GM21717 (cell line): Measurements from ENCODE around the gene DES.

ENCODE experiments used
- ATAC-seq: cut with Tn5 transposase; IDR thresholded peaks from one replicate; pipeline ENCODE4 v1.9.1; 2021; ENCODE audit warnings: mild to moderate bottlenecking, moderate library complexity; ENCODE audit not compliant: unreplicated experiment

The DES gene

GRCh38 chr2:219419331-219420197, 1.4 kb downstream of the DES start:
- ATAC-seq: no peak

GRCh38 chr2:219420687-219421086, 2.5 kb downstream of the DES start:
- no peak for ATAC-seq

- ATAC-seq: no peak
Measured at GRCh38 chr2:219421323-219421722, 3.1 kb downstream of the DES start.

GRCh38 chr2:219422952-219423534, 4.9 kb downstream of the DES start:
- ATAC-seq: no peak

GRCh38 chr2:219423652-219424377, 5.6 kb downstream of the DES start:
- no peak for ATAC-seq

GRCh38 chr2:219425238-219426067, 7.3 kb downstream of the DES start:
- no peak for ATAC-seq

- no peak for ATAC-seq
Measured at GRCh38 chr2:219426068-219426443, 7.9 kb downstream of the DES start.

- no peak for ATAC-seq
Measured at GRCh38 chr2:219426534-219427136, 8.5 kb downstream of the DES start.

GRCh38 chr2:219428469-219428868, 10.3 kb downstream of the DES start:
- no peak for ATAC-seq

GRCh38 chr2:219429958-219430606, 11.9 kb downstream of the DES start:
- no peak for ATAC-seq

GRCh38 chr2:219430633-219431615, 12.7 kb downstream of the DES start:
- no peak for ATAC-seq

- ATAC-seq: no peak
Measured at GRCh38 chr2:219433666-219434467, 15.7 kb downstream of the DES start.

GRCh38 chr2:219434468-219434717, 16.2 kb downstream of the DES start:
- no peak for ATAC-seq

- no peak for ATAC-seq
Measured at GRCh38 chr2:219434718-219435525, 16.7 kb downstream of the DES start, which contains the start of gene SPEG. TSS of gene SPEG (plus strand) at chr2:219434843. CDS start at chr2:219434978, 135 bp downstream.

GRCh38 chr2:219435701-219436100, 17.5 kb downstream of the DES start:
- no peak for ATAC-seq

GRCh38 chr2:219436491-219436890, 18.3 kb downstream of the DES start:
- ATAC-seq: no peak

- no peak for ATAC-seq
Measured at GRCh38 chr2:219437141-219437540, 19.0 kb downstream of the DES start.
